ENCODE data around the gene MED9.

Gene MED9

GRCh38 chr17:17513626-17514025 lies 36.8 kb downstream of the MED9 start:
- H3K4me1 ChIP-seq (ENCODE audit: insufficient read depth, low read length, severe bottlenecking): no peaks in the 10 kb centered on the region
- no peak for TF ChIP-seq CTCF (IDR thresholded peaks at IDR 0.05; ENCODE audit: low read length)
- H3K36me3 ChIP-seq (ENCODE audit: insufficient read depth, low read length): no peaks in the 10 kb centered on the region
- no peak overlapping the region for H2AFZ ChIP-seq (ENCODE audit: low read length)
- H3K79me2 ChIP-seq (ENCODE audit: insufficient read depth, low read length): no peaks in the 10 kb centered on the region
- H3K9me3 ChIP-seq (ENCODE audit: low read length): no peaks in the 10 kb centered on the region
- no peak overlapping the region for H3K4me2 ChIP-seq (ENCODE audit: low read length)
- H3K27ac ChIP-seq (ENCODE audit: low read depth, low read length, poor library complexity, severe bottlenecking): no peak overlapping the region
- no peak overlapping the region for H3K9ac ChIP-seq (ENCODE audit: low read length)
- no peaks in the 10 kb centered on the region for H3K27me3 ChIP-seq (ENCODE audit: insufficient read depth, low read length)
- H3K9me2 ChIP-seq (ENCODE audit: low read depth, low read length): no peaks in the 10 kb centered on the region
- H4K20me1 ChIP-seq (ENCODE audit: insufficient read depth, low read length): no peaks in the 10 kb centered on the region
- H3K4me3 ChIP-seq (ENCODE audit: low read depth, low read length, poor library complexity, severe bottlenecking): no peak overlapping the region
- H3F3A ChIP-seq (ENCODE audit: insufficient read depth, low read length): no peaks in the 10 kb centered on the region

DNA sequence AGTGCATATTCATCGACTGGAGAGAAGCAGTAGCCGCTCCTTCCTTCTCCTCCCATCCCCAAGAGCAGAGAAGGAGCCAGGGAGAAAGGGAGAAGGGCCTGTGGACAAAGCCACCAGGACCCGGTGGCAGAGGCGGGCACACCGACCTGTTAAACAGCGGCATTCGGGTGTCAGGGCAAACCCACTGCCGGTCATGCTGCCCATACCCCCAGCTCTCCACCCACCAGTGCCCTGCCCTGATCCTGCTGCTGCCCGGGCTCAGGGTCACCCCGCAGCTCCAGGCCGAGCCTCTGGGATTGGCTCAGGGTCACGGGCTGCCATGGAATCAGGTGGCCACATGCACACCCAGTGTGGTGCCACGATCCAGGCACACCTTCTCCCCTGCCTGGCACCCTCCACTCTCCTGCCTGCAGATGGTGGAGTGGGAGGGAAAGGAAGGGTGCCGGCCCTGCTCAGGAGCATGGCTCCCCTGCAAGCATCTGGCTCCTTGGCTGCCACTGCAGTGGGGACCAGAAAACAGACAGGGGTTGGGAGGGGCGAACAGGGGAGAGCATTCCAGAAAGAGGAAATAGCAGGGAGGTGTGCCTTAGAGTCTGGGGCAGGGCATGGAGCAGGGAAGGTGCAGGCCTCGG lies 37.7 kb downstream of the MED9 start:
- H3K9me2 ChIP-seq (ENCODE audit: low read depth, low read length): no peaks in the 10 kb centered on the region
- H3K4me1 ChIP-seq (ENCODE audit: insufficient read depth, low read length, severe bottlenecking): no peaks in the 10 kb centered on the region
- H4K20me1 ChIP-seq (ENCODE audit: insufficient read depth, low read length): no peaks in the 10 kb centered on the region
- H3K4me3 ChIP-seq (ENCODE audit: low read depth, low read length, poor library complexity, severe bottlenecking): no peak overlapping the region
- H3F3A ChIP-seq (ENCODE audit: insufficient read depth, low read length): no peaks in the 10 kb centered on the region
- H3K36me3 ChIP-seq (ENCODE audit: insufficient read depth, low read length): no peaks in the 10 kb centered on the region
- H3K79me2 ChIP-seq (ENCODE audit: insufficient read depth, low read length): no peaks in the 10 kb centered on the region
- no peaks in the 10 kb centered on the region for H3K27me3 ChIP-seq (ENCODE audit: insufficient read depth, low read length)
- no peaks in the 10 kb centered on the region for H3K9me3 ChIP-seq (ENCODE audit: low read length)
- no peak overlapping the region for H2AFZ ChIP-seq (ENCODE audit: low read length)
- H3K27ac ChIP-seq (ENCODE audit: low read depth, low read length, poor library complexity, severe bottlenecking): no peak overlapping the region
- H3K4me2 ChIP-seq (ENCODE audit: low read length): no peak overlapping the region
- TF ChIP-seq CTCF (IDR thresholded peaks at IDR 0.05; ENCODE audit: low read length) (no peak), EZH2 (IDR thresholded peaks at IDR 0.05; ENCODE audit: borderline replicate concordance, low read length) (no peak)
- no peak overlapping the region for H3K9ac ChIP-seq (ENCODE audit: low read length)

GRCh38 chr17:17514993-17515933 lies 38.5 kb downstream of the MED9 start:
- Histone ChIP-seq H3K79me2 (ENCODE audit: insufficient read depth, low read length) (no peaks in the 10 kb centered on the region), H3K36me3 (ENCODE audit: insufficient read depth, low read length) (no peaks in the 10 kb centered on the region), H3F3A (ENCODE audit: insufficient read depth, low read length) (no peaks in the 10 kb centered on the region), H3K9ac (ENCODE audit: low read length) (no peak overlapping the region), H3K27ac (ENCODE audit: low read depth, low read length, poor library complexity, severe bottlenecking) (no peak overlapping the region), H2AFZ (ENCODE audit: low read length) (no peak overlapping the region), H3K9me3 (ENCODE audit: low read length) (no peaks in the 10 kb centered on the region), H3K4me1 (ENCODE audit: insufficient read depth, low read length, severe bottlenecking) (no peaks in the 10 kb centered on the region), H4K20me1 (ENCODE audit: insufficient read depth, low read length) (no peaks in the 10 kb centered on the region), H3K4me3 (ENCODE audit: low read depth, low read length, poor library complexity, severe bottlenecking) (no peak overlapping the region), H3K27me3 (ENCODE audit: insufficient read depth, low read length) (no peaks in the 10 kb centered on the region), H3K9me2 (ENCODE audit: low read depth, low read length) (no peaks in the 10 kb centered on the region), H3K4me2 (ENCODE audit: low read length) (no peak overlapping the region)
- TF ChIP-seq EZH2 (IDR thresholded peaks at IDR 0.05; ENCODE audit: borderline replicate concordance, low read length): no peak
- TF ChIP-seq CTCF (IDR thresholded peaks at IDR 0.05; ENCODE audit: low read length): no peak
